SJSA1 (cell line): ENCODE data around the gene HRH1. TPM values are rescaled to one million over a fixed set of nuclear protein-coding genes. Genes with fewer than 3 reads are reported as not detected.
A peak's percentile ranks its signal among the peaks of the same experiment; 100 is the strongest.
"Not testable (repeated sequence)": the region's sequence is repeated elsewhere in the genome, so short reads cannot be mapped to it uniquely, and the experiment has no call there.

ENCODE experiments used
- DNase-seq, 2 experiments: peaks; one replicate each; pipeline ENCODE4 v3.0.0-alpha.2; 2015 to 2020; ENCODE audit warnings: low spot score in 2 of 2, low read depth in 1 of 2
- H3K27ac ChIP-seq: fragments of 250-450 bp; sonication (Bioruptor Pico); 2 replicates; pipeline ENCODE4 v1.5.1; 2020; ENCODE audit warnings: mild to moderate bottlenecking, moderate library complexity
- H3K27me3 ChIP-seq: fragments of 250-450 bp; sonication (Bioruptor Pico); replicated peaks from 2 replicates; pipeline ENCODE4 v1.5.1; 2020; ENCODE audit warnings: mild to moderate bottlenecking, moderate library complexity
- H3K36me3 ChIP-seq: fragments of 250-450 bp; sonication (Bioruptor Pico); 2 replicates; pipeline ENCODE4 v1.5.1; 2020; ENCODE audit warnings: mild to moderate bottlenecking
- H3K4me1 ChIP-seq: fragments of 250-450 bp; sonication (Bioruptor Pico); replicated peaks from 2 replicates; pipeline ENCODE4 v1.6.1; 2021; ENCODE audit warnings: mild to moderate bottlenecking
- H3K4me3 ChIP-seq: fragments of 250-450 bp; sonication (Bioruptor Pico); 2 replicates; pipeline ENCODE4 v1.5.1; 2020; ENCODE audit warnings: mild to moderate bottlenecking
- H3K9me3 ChIP-seq: fragments of 250-450 bp; sonication (Bioruptor Pico); replicated peaks from 2 replicates; pipeline ENCODE4 v1.5.1; 2020; ENCODE audit warnings: mild to moderate bottlenecking
- total RNA-seq: library from RNA; depleted of rRNA; stranded (reverse); fragments of >200 nt; shearing (Covaris generic); gene quantifications from 2 replicates; pipeline ENCODE4 v1.2.3, GENCODE V29; 2014

The HRH1 gene
- total RNA-seq, 1 experiment from 2014 or later: 21.9 TPM

DNA sequence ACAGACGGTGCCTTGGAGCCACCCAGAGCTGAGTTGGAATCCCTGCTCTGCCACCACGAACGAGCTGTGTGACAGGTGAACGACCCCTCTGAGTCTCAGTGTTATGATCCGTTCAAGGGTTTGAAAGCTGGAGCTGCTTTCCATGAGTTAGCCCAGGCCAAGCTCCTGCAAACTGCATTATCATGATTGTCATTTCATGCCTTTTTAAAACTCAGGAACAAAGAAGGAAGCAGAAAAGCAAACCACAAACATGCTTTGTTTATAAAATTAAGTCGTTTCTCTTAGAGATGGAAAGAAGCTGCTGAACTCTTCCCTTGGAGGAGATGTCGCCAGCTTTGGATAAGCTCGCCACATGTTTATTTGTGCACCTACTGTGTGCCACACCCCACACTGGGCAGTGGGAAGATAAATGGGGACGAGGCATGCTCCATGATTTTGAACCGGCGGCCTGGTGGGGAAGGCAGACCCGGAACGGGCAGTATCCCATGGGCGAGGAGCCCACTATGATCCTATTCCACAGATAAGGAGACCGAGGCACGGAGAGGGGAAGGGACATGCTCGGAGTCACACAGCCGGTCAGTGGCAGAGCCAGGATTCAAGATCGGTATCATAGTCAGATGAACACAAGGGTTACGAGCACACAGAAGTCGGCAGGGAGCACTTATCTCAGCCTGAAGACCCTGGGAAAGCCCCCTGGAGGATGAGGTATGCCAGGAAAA lies 15.9 kb downstream of the HRH1 start:
- no peaks in the 10 kb centered on the region for H3K27me3 ChIP-seq
- H3K4me1 ChIP-seq: peaks cover 47% of the 10 kb centered on the region
- no peaks in the 10 kb centered on the region for H3K9me3 ChIP-seq
- DNase-seq: peak in 1 of 2 experiments; percentile 63
- peaks cover 17% of the 10 kb centered on the region for H3K36me3 ChIP-seq
- no peak overlapping the region for H3K4me3 ChIP-seq
- H3K27ac ChIP-seq: peak overlapping the region; percentile 82

DNA sequence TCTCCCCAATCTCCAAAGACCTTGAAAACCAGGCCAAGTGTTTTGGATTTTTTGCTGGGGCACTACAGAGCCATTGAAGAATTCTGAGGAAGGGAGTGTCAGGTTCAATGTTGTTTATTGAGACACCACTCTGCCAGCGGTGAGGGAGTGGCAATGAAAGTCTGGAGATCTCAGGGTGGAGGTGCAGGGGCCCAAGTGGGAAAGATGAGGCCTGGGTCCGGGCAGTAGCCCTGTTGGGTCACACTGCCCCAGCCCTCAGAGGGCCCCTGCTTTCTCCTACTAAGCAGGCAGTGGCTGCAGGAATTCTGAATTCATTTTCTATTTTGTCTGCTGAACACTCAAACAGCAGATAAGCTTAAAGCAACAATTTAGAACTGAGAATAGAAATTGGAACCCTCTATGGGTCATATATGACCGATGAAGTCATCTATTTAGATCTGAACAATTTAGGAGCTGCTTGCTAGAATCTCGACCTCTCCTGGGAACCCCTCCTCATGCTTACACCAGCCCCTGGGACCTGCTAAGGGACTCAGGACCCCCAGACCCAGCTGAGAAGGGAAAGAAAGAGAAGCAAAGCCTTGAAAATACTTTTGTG lies 17.9 kb downstream of the HRH1 start:
- DNase-seq: no peak
- Histone ChIP-seq H3K27ac (no peak overlapping the region), H3K4me1 (peaks cover 47% of the 10 kb centered on the region), H3K36me3 (peaks cover 15% of the 10 kb centered on the region; the same call in 1 of the 2 replicates), H3K27me3 (no peaks in the 10 kb centered on the region), H3K4me3 (no peak overlapping the region), H3K9me3 (no peaks in the 10 kb centered on the region)

DNA sequence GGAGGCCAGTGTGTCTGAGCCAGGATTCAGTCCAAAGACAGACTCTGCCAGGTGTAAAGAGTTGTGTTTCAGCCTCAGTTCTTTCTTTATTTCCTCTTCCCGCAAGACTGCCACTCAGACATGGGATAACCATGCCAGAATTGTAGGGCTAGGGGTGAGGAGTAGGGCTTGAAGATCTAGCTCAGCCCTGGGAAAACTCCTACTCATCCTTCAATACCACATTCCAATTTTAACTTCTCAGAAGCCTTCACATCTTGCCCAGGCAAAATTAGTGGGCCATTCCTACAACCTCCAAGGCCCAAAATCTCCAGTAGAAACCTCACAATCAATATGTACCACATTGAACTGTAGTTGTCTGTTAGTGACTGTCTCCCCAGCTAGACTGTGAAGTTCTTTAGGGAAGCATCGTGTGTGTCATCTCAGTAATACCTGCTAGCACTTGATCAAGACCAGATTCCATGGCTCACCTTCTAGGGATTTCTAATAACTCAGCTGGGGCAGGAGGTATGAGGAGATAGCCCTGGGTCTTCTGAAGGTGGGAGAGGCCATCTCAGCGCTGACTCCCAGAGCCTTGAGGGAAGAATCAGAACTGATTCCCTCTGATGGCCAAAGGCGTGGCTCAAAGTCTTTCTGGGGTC lies 19.7 kb downstream of the HRH1 start:
- peaks cover 33% of the 10 kb centered on the region for H3K4me1 ChIP-seq
- no peak overlapping the region for H3K4me3 ChIP-seq
- no peak for DNase-seq
- H3K27ac ChIP-seq: no peak overlapping the region
- H3K27me3 ChIP-seq: no peaks in the 10 kb centered on the region
- peaks cover 12% of the 10 kb centered on the region for H3K36me3 ChIP-seq
- H3K9me3 ChIP-seq: no peaks in the 10 kb centered on the region

DNA sequence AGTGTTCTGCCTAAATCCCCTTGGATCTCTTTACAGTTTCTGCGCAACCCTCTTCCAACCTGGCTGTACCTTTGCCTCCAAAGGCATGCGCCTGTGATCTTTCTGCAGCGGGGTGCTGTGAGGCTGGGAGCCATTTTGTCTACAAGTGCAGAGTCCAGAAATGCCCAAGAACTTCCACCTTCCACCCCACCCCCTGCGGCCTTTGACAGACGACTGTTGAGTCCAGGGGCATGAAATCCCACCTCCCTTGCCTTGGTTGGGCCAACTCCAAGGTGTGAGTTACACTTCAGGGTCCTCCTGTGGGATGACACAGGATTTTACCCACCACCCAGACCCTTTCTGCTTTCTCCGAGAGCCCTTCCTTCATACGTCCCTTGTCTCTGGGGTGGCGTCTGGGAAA lies 24.1 kb downstream of the HRH1 start:
- H3K4me1 ChIP-seq: peaks cover 9% of the 10 kb centered on the region
- peaks cover 9% of the 10 kb centered on the region; the same call in 1 of the 2 replicates for H3K36me3 ChIP-seq
- no peak overlapping the region for H3K27ac ChIP-seq
- no peaks in the 10 kb centered on the region for H3K27me3 ChIP-seq
- no peak overlapping the region for H3K4me3 ChIP-seq
- H3K9me3 ChIP-seq: no peaks in the 10 kb centered on the region
- DNase-seq: no peak

DNA sequence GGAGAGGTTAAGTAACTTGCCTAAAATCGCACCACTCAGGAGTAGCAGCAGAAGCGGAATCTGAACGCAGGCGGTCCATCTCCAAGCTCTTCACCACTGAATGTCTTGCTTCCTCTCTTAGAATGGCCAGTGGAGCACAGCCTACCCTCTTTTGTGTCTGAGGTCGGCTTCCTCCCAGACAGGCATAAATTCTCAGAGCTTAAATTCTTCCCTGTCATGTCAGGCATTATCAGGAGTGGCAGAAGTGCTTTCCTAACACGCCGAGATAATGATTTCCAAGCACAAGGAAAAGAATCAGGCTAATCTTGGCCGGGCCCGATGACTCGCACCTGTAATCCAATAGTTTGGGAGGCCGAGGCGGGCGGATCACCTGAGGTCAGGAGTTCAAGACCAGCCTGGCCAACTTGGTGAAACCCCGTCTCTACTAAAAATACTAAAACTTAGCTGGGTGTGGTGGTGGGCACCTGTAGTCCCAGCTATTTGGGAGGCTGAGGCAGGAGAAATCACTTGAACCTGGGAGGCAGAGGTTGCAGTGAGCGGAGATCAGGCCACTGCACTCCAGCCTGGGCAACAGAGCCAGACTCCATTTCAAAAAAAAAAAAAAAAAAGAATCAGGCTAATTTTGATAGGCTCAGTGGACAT lies 30.2 kb downstream of the HRH1 start:
- peaks cover 25% of the 10 kb centered on the region for H3K4me1 ChIP-seq
- not testable (repeated sequence) for H3K9me3 ChIP-seq, H3K36me3 ChIP-seq, H3K27me3 ChIP-seq, H3K27ac ChIP-seq, H3K4me3 ChIP-seq, DNase-seq

DNA sequence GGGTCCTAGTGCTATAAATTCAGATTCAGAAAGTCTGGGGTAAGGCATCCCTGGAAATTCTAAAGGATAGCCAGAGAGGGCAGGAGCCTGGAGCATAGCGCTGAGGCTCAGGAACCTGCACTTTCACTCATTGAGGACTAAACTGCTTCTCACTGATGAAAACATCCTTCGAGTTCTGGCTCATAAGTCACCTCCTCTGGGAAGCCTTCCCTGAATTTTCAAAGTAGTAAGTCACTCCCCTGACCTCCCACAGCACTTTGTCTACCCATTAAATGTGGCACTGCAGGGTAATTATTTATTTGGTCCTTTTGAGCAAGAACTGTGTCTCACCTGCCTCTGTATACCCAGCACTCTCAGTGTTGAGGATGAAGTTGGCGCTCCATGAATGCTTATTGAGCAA lies 30.9 kb downstream of the HRH1 start:
- H3K4me3 ChIP-seq: no peak overlapping the region
- peaks cover 25% of the 10 kb centered on the region for H3K4me1 ChIP-seq
- H3K27me3 ChIP-seq: no peaks in the 10 kb centered on the region
- H3K9me3 ChIP-seq: no peaks in the 10 kb centered on the region
- peak overlapping the region; percentile 34; the same call in 1 of the 2 replicates for H3K27ac ChIP-seq
- no peak for DNase-seq
- peaks cover 5% of the 10 kb centered on the region; the same call in 1 of the 2 replicates for H3K36me3 ChIP-seq

DNA sequence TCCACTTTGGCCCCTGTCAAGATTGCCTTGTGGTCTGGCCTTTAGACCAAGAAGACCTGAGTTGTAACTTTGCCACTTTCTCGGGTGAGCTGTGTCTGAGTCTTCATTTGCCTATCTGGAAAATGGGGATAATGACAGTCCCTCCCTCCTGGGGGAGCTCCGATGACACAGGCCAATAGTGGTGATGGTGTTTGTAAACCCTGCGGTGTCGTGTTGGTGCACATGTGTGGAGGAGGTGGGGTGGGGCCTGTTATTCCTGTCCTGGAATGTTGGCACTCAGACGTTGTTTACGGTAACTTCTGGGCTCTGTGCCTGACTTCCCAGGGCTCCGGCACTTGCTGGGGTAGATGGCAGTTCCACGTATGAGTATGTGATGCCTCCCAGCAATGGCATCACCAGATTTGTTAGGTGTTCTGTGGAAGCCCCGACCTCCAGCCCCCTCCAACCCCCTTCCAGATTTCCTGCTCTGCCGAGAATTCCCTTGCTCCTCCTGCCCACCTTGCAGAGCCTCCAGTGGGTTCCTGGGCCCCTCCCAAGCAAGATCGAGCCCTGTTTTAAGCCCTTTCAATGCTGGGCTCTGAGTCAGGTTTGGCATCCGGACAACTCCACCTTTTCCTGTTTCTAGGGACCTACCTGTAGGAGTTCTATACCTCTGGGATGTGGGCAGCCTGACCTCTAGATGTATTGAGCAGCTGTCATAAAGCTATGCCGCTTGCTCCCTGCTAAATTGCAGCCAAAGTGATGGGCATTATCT lies 31.4 kb downstream of the HRH1 start:
- H3K27me3 ChIP-seq: no peaks in the 10 kb centered on the region
- no peak overlapping the region for H3K4me3 ChIP-seq
- peaks cover 5% of the 10 kb centered on the region for H3K36me3 ChIP-seq
- H3K4me1 ChIP-seq: peaks cover 24% of the 10 kb centered on the region
- DNase-seq: peak; percentile 85 to 93
- peak overlapping the region; percentile 34 for H3K27ac ChIP-seq
- no peaks in the 10 kb centered on the region for H3K9me3 ChIP-seq

DNA sequence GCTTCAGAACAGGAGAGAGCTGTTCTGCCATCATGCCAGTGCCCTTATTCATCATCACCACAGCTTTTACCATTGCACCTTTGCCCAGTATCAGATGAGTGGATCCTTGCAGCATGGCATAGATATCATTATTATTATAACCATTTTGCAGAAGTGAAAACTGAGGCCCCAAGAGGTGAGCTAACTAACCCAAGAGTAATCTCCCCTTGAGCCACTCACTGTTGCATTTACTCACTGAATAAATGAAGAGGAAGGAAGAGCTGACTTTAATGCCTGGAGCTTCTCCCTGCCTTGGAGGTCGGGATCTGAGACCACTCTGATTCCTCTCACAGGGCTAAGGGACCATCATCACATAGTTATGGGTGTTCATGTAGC lies 32.0 kb downstream of the HRH1 start:
- no peak overlapping the region for H3K4me3 ChIP-seq
- H3K36me3 ChIP-seq: peaks cover 9% of the 10 kb centered on the region
- DNase-seq: no peak
- peaks cover 19% of the 10 kb centered on the region for H3K4me1 ChIP-seq
- no peaks in the 10 kb centered on the region for H3K27me3 ChIP-seq
- H3K9me3 ChIP-seq: no peaks in the 10 kb centered on the region
- H3K27ac ChIP-seq: 0 out of 2 replicates have a peak overlapping the region, but pooled peaks have one; percentile 19

DNA sequence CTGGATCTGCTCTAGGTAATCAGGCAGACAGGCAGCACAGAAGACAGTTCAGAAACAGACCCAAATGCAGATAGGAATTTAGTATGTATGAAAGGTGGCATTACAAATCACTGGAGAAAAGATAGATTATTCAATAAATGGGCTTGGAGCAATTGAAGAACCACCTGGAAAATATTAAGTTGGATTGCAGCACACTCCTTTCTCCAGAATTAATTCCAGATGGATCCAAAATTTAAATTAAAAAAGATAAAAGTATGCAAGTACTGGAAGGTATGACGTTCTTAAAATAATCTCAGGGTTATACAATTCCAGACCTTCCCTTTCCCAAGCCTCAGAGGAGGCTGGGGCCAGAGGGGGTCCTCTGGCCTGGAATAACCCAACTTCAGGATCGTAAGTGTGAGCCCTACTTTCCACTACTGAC lies 32.5 kb downstream of the HRH1 start:
- no peaks in the 10 kb centered on the region for H3K27me3 ChIP-seq
- no peak overlapping the region for H3K4me3 ChIP-seq
- peaks cover 9% of the 10 kb centered on the region for H3K36me3 ChIP-seq
- H3K9me3 ChIP-seq: no peaks in the 10 kb centered on the region
- no peak overlapping the region for H3K27ac ChIP-seq
- DNase-seq: no peak
- H3K4me1 ChIP-seq: peaks cover 16% of the 10 kb centered on the region

DNA sequence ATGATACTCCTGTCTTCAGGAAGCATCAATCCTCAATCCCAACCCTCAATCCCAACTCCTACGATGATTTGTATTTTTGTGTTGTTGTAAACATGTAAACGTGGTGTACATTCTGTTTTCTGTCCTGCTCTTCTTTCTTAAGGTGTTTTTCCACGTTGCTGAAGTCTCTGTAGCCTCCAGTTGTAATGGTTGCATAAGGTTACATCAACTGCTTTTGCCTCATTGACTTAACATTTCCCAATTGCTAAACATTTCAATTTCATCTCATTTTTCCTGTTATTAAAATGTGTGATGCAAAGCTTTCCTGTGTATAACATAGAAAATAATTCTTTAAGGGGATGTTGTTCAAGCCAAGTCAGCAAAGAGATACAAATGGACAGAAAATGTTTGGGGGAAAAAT lies 33.4 kb downstream of the HRH1 start:
- H3K9me3 ChIP-seq: no peaks in the 10 kb centered on the region; the same call in 1 of the 2 replicates
- peaks cover 16% of the 10 kb centered on the region for H3K4me1 ChIP-seq
- H3K27ac ChIP-seq: no peak overlapping the region
- peaks cover 15% of the 10 kb centered on the region for H3K36me3 ChIP-seq
- no peak overlapping the region for H3K4me3 ChIP-seq
- no peaks in the 10 kb centered on the region for H3K27me3 ChIP-seq
- no peak for DNase-seq

DNA sequence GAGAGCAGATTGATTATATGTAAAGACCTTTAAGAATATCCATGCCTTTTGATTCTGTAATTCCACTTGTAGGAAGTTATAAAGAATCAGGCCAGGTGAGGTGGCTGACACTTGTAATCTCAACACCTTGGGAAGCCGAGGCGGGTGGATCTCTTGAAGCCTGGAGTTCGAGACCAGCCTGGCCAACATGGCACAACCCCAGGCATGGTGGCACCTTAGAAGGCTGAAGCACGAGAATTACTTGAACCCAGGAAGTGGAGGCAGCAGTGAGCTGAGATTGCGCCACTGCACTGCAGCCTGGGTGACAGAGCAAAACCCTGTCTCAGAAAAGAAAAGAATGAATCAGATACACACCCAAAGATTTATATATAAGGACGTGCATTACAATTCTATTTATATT lies 33.9 kb downstream of the HRH1 start:
- Histone ChIP-seq H3K27me3 (no peaks in the 10 kb centered on the region), H3K36me3 (peaks cover 20% of the 10 kb centered on the region), H3K4me1 (peaks cover 16% of the 10 kb centered on the region), H3K9me3 (no peaks in the 10 kb centered on the region; the same call in 1 of the 2 replicates), H3K27ac (no peak overlapping the region), H3K4me3 (no peak overlapping the region)
- no peak for DNase-seq

DNA sequence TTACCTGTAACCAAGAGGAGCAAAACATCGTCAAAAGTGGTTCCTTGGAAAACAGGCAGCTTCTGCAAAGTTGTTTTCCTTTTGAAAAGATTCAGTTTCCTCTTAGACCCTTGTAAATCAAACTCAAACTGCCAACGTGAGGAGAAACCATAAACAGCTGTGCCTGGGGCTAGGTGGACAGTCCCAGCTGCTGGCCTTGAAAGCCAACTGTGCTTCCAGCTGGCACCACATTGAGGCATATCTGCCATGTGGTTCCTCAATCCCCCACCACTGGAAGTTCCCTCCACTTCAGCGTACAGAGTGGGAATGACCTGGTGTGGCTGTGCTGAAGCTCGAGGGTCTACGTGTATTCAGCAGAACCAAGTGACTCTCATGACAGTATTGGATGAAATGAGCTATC lies 40.9 kb downstream of the HRH1 start:
- no peak for DNase-seq
- peak overlapping the region; percentile 79 for H3K27ac ChIP-seq
- peaks cover 59% of the 10 kb centered on the region for H3K4me1 ChIP-seq
- no peak overlapping the region for H3K4me3 ChIP-seq
- peaks cover 25% of the 10 kb centered on the region for H3K36me3 ChIP-seq
- no peaks in the 10 kb centered on the region for H3K27me3 ChIP-seq
- H3K9me3 ChIP-seq: no peaks in the 10 kb centered on the region; the same call in 1 of the 2 replicates

DNA sequence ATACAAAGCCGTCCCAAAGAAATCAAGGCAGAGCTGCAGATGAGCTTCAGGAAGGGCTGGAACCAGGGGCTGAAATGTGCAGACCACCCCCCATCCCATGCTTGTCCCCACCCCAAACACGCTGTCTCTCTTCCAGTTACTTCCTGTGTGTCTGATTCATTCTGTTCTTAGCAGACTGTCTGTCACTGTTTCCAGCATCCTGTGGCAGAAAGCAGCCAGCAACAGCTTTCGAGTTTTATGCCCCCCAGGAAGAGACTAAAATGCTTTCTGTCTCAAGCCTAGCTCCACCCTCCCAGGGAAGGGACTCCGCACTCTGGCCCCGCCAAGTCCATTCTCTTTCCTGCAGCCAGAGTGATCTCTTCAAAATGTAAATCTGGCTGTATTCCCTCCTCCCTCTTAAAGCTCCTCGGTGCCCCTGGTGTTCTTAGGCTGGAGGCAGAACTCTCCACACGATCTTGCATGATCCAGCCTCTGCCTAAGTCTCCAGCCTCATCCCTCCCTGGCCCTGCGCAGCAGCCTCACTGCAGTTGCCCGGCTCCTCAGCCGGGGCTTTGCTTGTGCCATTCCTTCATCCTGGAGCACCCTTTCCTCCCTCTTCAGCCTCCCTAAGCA lies 41.5 kb downstream of the HRH1 start:
- Histone ChIP-seq H3K27ac (peak overlapping the region; percentile 79), H3K4me3 (peak overlapping the region; percentile 10), H3K27me3 (no peaks in the 10 kb centered on the region), H3K36me3 (peaks cover 24% of the 10 kb centered on the region), H3K9me3 (no peaks in the 10 kb centered on the region; the same call in 1 of the 2 replicates), H3K4me1 (peaks cover 65% of the 10 kb centered on the region)
- peak; percentile 69 for DNase-seq
